ENCODE measurements around the gene TSNAXIP1. TPM values are rescaled to one million over a fixed set of nuclear protein-coding genes. Genes with fewer than 3 reads are reported as not detected.

TSNAXIP1 gene
- total and polyA plus RNA-seq, 9 of the 15 experiments (the other 6 are each of a cell fraction or from before 2014, with no cell fraction given), result 0.03 to 0.24 (median 0.11) TPM; not detected in 4

- TF ChIP-seq CBX3 (IDR thresholded peaks at IDR 0.05; ENCODE audit: borderline replicate concordance in 1 of 2, low read length in 2 of 2), result no peak
- no peak for TF ChIP-seq ZMIZ1 (IDR thresholded peaks at IDR 0.05; ENCODE audit: low read depth in 2 of 2, low read length in 2 of 2)
- no peak for TF ChIP-seq ZNF76 (CRISPR knock-in tag; IDR thresholded peaks at IDR 0.05; ENCODE audit: borderline replicate concordance)
- no peak for TF ChIP-seq RHOXF2B (CRISPR knock-in tag; conservative IDR thresholded peaks at IDR 0.05)
- TF ChIP-seq RBBP5 (IDR thresholded peaks at IDR 0.05; ENCODE audit: borderline replicate concordance, insufficient read depth, low read length, poor library complexity, severe bottlenecking), result no peak
- no peak for TF ChIP-seq IRF2 (CRISPR knock-in tag; IDR thresholded peaks at IDR 0.05)
- no peak for TF ChIP-seq ZNF3 (CRISPR knock-in tag; IDR thresholded peaks at IDR 0.05)
- TF ChIP-seq ARID2 (IDR thresholded peaks at IDR 0.05), result no peak
- no peak for TF ChIP-seq PHF8 (IDR thresholded peaks at IDR 0.05; ENCODE audit: borderline replicate concordance, low read length)
- no peak for TF ChIP-seq CBX1 (IDR thresholded peaks at IDR 0.05; ENCODE audit: low read depth)
- TF ChIP-seq CREB3L1 (IDR thresholded peaks at IDR 0.05; ENCODE audit: borderline replicate concordance, low read depth), result no peak
- no peak for TF ChIP-seq POU5F1 (IDR thresholded peaks at IDR 0.05; ENCODE audit: borderline replicate concordance, low read depth, low read length, partially characterized antibody)
- no peak for TF ChIP-seq DLX4 (CRISPR knock-in tag; IDR thresholded peaks at IDR 0.05)
- no peak for TF ChIP-seq ZBTB5 (IDR thresholded peaks at IDR 0.05)
- no peak for TF ChIP-seq PTRF (tag; IDR thresholded peaks at IDR 0.05)
- TF ChIP-seq ZNF277 (CRISPR knock-in tag; IDR thresholded peaks at IDR 0.05; ENCODE audit: borderline replicate concordance), result no peak
- no peak for TF ChIP-seq ZNF395 (CRISPR knock-in tag; IDR thresholded peaks at IDR 0.05)
Measured at GRCh38 chr16:67865318-67865717, 58.6 kb downstream of the TSNAXIP1 start (continued).

Data from K562 (cell line).